K562 (cell line): ENCODE data around the gene ABHD16B. TPM values are rescaled to one million over a fixed set of nuclear protein-coding genes. Genes with fewer than 3 reads are reported as not detected.

ENCODE experiments used
- ATF7 ChIP-seq: fragments of 450-650 bp; IDR thresholded peaks from 2 replicates; pipeline ENCODE4 v1.7.1; 2014; ENCODE audit warnings: mild to moderate bottlenecking, moderate library complexity
- C11orf30 ChIP-seq: fragments of 450-650 bp; IDR thresholded peaks from 2 replicates; pipeline ENCODE4 v1.6.1; 2016; ENCODE audit warnings: low read depth, mild to moderate bottlenecking
- CHCHD3 ChIP-seq: fragments of 250-450 bp; sonication (Bioruptor Pico); IDR thresholded peaks from 2 replicates; pipeline ENCODE4 v2.1.2; 2022; ENCODE audit warnings: mild to moderate bottlenecking
- CHD4 ChIP-seq: fragments of 200-600 bp; sonication (generic); IDR thresholded peaks from 3 replicates; pipeline ENCODE4 v1.6.1; 2012; ENCODE audit warnings: low read depth, mild to moderate bottlenecking, mixed read lengths, low read length, inconsistent platforms; ENCODE audit not compliant: insufficient read depth, insufficient replicate concordance, poor library complexity, severe bottlenecking
- CREBBP ChIP-seq: IDR thresholded peaks from one replicate; pipeline ENCODE4 v1.6.1; 2012; ENCODE audit warnings: low read depth, mild to moderate bottlenecking, control low read depth, inconsistent platforms, low read length
- DNMT1 ChIP-seq: fragments of 450-650 bp; IDR thresholded peaks from 2 replicates; pipeline ENCODE4 v1.6.1; 2016; ENCODE audit warnings: antibody characterized with exemption, mild to moderate bottlenecking
- HNRNPH1 ChIP-seq: fragments of 200-400 bp; formaldehyde crosslinking; optimal IDR thresholded peaks from 2 replicates; pipeline ENCODE3; 2017; ENCODE audit warnings: low read depth, mild to moderate bottlenecking, low read length, moderate library complexity
- NFYB ChIP-seq: IDR thresholded peaks from 2 replicates; pipeline ENCODE4 v1.6.1; 2011; ENCODE audit warnings: mild to moderate bottlenecking, moderate library complexity; ENCODE audit not compliant: insufficient read length; ENCODE audit errors: extremely low read depth
- POLR2AphosphoS2 ChIP-seq: IDR thresholded peaks from 2 replicates; pipeline ENCODE4 v1.6.1; 2012; ENCODE audit warnings: low read length, improper control_type of control experiment
- SIN3A ChIP-seq, 2 experiments: fragments of 150-350 bp in 1 of 2; IDR thresholded peaks; 2 replicates each; pipeline ENCODE4 v1.6.1; 2011 to 2016; ENCODE audit warnings: borderline replicate concordance in 2 of 2, low read depth in 2 of 2, low read length in 2 of 2, mild to moderate bottlenecking in 2 of 2, moderate library complexity in 2 of 2; ENCODE audit not compliant: control insufficient read depth in 1 of 2
- SMARCA5 ChIP-seq: fragments of 450-650 bp; IDR thresholded peaks from 2 replicates; pipeline ENCODE4 v1.6.1; 2016
- TGIF2 ChIP-seq: sonication (generic); formaldehyde crosslinking; IDR thresholded peaks from 2 replicates; pipeline ENCODE4 v1.8.1; 2022; ENCODE audit warnings: mild to moderate bottlenecking, missing genetic modification reagents, moderate library complexity
- polyA plus RNA-seq, 8 experiments: library from polyadenylated mRNA; depleted of rRNA in 4 of 8; stranded (reverse) in 5 of 8; unstranded in 3 of 8; fragments of >200 nt; fragmentation: Nextera tagmentation in 2 of 8; fragmentation: Illumina TruSeq in 1 of 8; extraction: Ambion mirVana in 2 of 8; extraction: Trizol in 1 of 8; gene quantifications; 2 replicates each; pipeline versions ENCODE4 v1.2.1 to v1.2.3, GENCODE V29; 2011 to 2014; ENCODE audit warnings: inconsistent platforms in 1 of 8, missing spikeins in 1 of 8
- total RNA-seq, 7 experiments: library from RNA; depleted of rRNA in 6 of 7; stranded (reverse); fragments of >200 nt in 6 of 7; fragmentation: Illumina TruSeq in 2 of 7; extraction: Trizol in 2 of 7; gene quantifications; 2 replicates each; pipeline versions ENCODE4 v1.2.1 to v1.2.3, GENCODE V29; 2011 to 2021; ENCODE audit warnings: low replicate concordance in 1 of 7
- TF ChIP-seq, protein P1 (sequence below), 3 experiments: fragments of 200-800 bp in 1 of 3; sonication (Bioruptor generic) in 1 of 3; sonication (generic) in 1 of 3; formaldehyde crosslinking in 1 of 3; IDR thresholded peaks; 2 replicates each; pipeline versions ENCODE4 v1.6.1 to v1.8.0; 2016 to 2022; ENCODE audit warnings: mild to moderate bottlenecking in 2 of 3, missing compliant biosample characterization in 2 of 3, missing genetic modification characterization in 2 of 3, missing genetic modification reagents in 1 of 3
- TF ChIP-seq, protein P2 (sequence below): fragments of 450-650 bp; formaldehyde crosslinking; IDR thresholded peaks from 2 replicates; pipeline ENCODE4 v1.4.0; 2022; ENCODE audit warnings: mild to moderate bottlenecking, moderate library complexity
- TF ChIP-seq, protein P3 (sequence below), 2 experiments: fragments of 450-650 bp; conservative IDR thresholded peaks; 2 replicates each; pipeline ENCODE4 v1.6.1; 2017; ENCODE audit warnings: mild to moderate bottlenecking in 2 of 2, moderate library complexity in 2 of 2
- TF ChIP-seq, protein P4 (sequence below): sonication (generic); formaldehyde crosslinking; IDR thresholded peaks from 2 replicates; pipeline ENCODE4 v1.5.0; 2020; ENCODE audit warnings: missing genetic modification reagents
- TF ChIP-seq, protein P5 (sequence below): sonication (generic); formaldehyde crosslinking; IDR thresholded peaks from 2 replicates; pipeline ENCODE4 v1.8.1; 2023; ENCODE audit warnings: mild to moderate bottlenecking, missing genetic modification reagents, moderate library complexity
- TF ChIP-seq, protein P6 (sequence below): fragments of 450-650 bp; formaldehyde crosslinking; IDR thresholded peaks from 2 replicates; pipeline ENCODE4 v1.4.0; 2022; ENCODE audit warnings: missing genetic modification characterization
- TF ChIP-seq, protein P7 (sequence below): fragments of 250-450 bp; sonication (Bioruptor Pico); IDR thresholded peaks from 2 replicates; pipeline ENCODE4 v1.8.0; 2021; ENCODE audit warnings: borderline replicate concordance, mild to moderate bottlenecking, moderate library complexity; ENCODE audit not compliant: poor library complexity, severe bottlenecking

The ABHD16B gene
- total and polyA plus RNA-seq, 9 of the 15 experiments (the other 6 are each of a cell fraction or from before 2014, with no cell fraction given), result not detected

DNA sequence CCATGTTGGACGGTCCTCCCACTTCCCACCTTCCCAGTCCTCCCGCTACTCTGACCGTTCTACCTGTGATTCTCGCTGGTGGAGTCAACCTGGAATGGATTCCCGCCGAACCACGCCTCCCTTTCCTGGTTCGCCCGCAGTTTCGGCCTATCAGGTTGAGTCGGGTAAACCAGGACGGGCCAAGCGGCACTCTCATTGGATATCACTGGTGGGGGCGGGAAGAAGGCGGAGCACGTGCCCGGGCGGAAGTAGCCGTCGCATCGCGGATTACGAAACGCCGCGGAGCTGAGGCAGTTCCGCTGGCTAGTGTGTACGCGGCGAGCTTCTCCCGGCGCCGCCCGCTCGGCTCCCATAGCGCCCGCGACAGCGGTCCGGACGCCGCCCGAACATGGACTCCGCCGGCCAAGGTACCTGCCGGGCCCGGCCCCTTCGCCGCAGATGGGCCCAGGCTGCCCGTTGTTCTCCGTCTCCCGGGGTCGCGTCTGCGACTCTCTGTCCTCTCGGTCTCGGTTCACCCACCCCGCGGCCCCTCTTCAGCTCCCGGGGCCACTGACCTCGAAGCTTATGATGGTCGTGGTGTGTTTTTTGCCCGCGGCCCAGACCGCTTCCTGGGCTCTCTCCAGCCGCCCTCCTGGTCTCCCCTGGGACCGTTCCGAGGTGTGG lies 3.8 kb downstream of the ABHD16B start, which contains the start of gene TPD52L2 (continued):
- TF ChIP-seq, protein P1, sequence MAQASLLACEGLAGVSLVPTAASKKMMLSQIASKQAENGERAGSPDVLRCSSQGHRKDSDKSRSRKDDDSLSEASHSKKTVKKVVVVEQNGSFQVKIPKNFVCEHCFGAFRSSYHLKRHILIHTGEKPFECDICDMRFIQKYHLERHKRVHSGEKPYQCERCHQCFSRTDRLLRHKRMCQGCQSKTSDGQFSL (CRISPR knock-in tag; IDR thresholded peaks at IDR 0.05), result no peak
- TF ChIP-seq, protein P1 (tag; IDR thresholded peaks at IDR 0.05), result no peak
- TF ChIP-seq, protein P2, sequence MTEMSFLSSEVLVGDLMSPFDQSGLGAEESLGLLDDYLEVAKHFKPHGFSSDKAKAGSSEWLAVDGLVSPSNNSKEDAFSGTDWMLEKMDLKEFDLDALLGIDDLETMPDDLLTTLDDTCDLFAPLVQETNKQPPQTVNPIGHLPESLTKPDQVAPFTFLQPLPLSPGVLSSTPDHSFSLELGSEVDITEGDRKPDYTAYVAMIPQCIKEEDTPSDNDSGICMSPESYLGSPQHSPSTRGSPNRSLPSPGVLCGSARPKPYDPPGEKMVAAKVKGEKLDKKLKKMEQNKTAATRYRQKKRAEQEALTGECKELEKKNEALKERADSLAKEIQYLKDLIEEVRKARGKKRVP (CRISPR knock-in tag), result no peak
- TF ChIP-seq CHCHD3 (CRISPR knock-in tag) (no peak), CHD4 (no peak), DNMT1 (no peak), SIN3A (IDR thresholded peaks at IDR 0.05; ENCODE audit: borderline replicate concordance in 2 of 2, control insufficient read depth in 1 of 2, low read depth in 2 of 2, low read length in 2 of 2) (peak; percentile 34 to 94; a peak in 2 of 4 replicates), SMARCA5 (no peak), POLR2AphosphoS2 (no peak), ATF7 (peak; percentile 92), C11orf30 (peak; percentile 98), CREBBP (no peak), HNRNPH1 (no peak), NFYB (peak; percentile 94), TGIF2 (CRISPR knock-in tag) (no peak)
- TF ChIP-seq, protein P3, sequence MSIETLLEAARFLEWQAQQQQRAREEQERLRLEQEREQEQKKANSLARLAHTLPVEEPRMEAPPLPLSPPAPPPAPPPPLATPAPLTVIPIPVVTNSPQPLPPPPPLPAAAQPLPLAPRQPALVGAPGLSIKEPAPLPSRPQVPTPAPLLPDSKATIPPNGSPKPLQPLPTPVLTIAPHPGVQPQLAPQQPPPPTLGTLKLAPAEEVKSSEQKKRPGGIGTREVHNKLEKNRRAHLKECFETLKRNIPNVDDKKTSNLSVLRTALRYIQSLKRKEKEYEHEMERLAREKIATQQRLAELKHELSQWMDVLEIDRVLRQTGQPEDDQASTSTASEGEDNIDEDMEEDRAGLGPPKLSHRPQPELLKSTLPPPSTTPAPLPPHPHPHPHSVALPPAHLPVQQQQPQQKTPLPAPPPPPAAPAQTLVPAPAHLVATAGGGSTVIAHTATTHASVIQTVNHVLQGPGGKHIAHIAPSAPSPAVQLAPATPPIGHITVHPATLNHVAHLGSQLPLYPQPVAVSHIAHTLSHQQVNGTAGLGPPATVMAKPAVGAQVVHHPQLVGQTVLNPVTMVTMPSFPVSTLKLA (conservative IDR thresholded peaks at IDR 0.05), result peak; percentile 99
- TF ChIP-seq, protein P4, sequence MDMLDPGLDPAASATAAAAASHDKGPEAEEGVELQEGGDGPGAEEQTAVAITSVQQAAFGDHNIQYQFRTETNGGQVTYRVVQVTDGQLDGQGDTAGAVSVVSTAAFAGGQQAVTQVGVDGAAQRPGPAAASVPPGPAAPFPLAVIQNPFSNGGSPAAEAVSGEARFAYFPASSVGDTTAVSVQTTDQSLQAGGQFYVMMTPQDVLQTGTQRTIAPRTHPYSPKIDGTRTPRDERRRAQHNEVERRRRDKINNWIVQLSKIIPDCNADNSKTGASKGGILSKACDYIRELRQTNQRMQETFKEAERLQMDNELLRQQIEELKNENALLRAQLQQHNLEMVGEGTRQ, result peak; percentile 92
- TF ChIP-seq, protein P5, sequence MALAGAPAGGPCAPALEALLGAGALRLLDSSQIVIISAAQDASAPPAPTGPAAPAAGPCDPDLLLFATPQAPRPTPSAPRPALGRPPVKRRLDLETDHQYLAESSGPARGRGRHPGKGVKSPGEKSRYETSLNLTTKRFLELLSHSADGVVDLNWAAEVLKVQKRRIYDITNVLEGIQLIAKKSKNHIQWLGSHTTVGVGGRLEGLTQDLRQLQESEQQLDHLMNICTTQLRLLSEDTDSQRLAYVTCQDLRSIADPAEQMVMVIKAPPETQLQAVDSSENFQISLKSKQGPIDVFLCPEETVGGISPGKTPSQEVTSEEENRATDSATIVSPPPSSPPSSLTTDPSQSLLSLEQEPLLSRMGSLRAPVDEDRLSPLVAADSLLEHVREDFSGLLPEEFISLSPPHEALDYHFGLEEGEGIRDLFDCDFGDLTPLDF (CRISPR knock-in tag), result peak; percentile 94
- TF ChIP-seq, protein P6, sequence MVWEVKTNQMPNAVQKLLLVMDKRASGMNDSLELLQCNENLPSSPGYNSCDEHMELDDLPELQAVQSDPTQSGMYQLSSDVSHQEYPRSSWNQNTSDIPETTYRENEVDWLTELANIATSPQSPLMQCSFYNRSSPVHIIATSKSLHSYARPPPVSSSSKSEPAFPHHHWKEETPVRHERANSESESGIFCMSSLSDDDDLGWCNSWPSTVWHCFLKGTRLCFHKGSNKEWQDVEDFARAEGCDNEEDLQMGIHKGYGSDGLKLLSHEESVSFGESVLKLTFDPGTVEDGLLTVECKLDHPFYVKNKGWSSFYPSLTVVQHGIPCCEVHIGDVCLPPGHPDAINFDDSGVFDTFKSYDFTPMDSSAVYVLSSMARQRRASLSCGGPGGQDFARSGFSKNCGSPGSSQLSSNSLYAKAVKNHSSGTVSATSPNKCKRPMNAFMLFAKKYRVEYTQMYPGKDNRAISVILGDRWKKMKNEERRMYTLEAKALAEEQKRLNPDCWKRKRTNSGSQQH (CRISPR knock-in tag), result no peak
- TF ChIP-seq, protein P7, sequence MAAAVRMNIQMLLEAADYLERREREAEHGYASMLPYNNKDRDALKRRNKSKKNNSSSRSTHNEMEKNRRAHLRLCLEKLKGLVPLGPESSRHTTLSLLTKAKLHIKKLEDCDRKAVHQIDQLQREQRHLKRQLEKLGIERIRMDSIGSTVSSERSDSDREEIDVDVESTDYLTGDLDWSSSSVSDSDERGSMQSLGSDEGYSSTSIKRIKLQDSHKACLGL (CRISPR knock-in tag), result no peak
